Heart left ventricle (tissue), 16 donors: ENCODE data around the gene APP. TPM values are rescaled to one million over a fixed set of nuclear protein-coding genes. Genes with fewer than 3 reads are reported as not detected.

Experiments
- ATAC-seq, 4 donors: fragments of 200-7000 bp; cut with Tn5 transposase; one replicate each; pipeline ENCODE4 v1.9.1; 2020 to 2022; ENCODE audit warnings: moderate library complexity in 4 of 4, mild to moderate bottlenecking in 3 of 4, moderate number of reproducible peaks in 1 of 4
- DNase-seq, 5 donors: peaks; one replicate each; pipeline ENCODE4 v3.0.0-alpha.2; 2020
- H3K27ac ChIP-seq, 12 donors: fragments of 200-600 bp; sonication (generic) in 4 of 12; one replicate each; pipeline versions ENCODE4 v1.5.0 to v1.8.0; 2016 to 2022; ENCODE audit warnings: mild to moderate bottlenecking in 2 of 12
- H3K27me3 ChIP-seq, 9 donors: fragments of 200-600 bp; sonication (generic) in 2 of 9; one replicate each; pipeline versions ENCODE4 v1.5.1 to v1.8.0; 2016 to 2022; ENCODE audit warnings: mild to moderate bottlenecking in 3 of 9
- H3K36me3 ChIP-seq, 9 donors: fragments of 200-600 bp; sonication (generic) in 2 of 9; one replicate each; pipeline versions ENCODE4 v1.5.0 to v1.8.0; 2018 to 2022; ENCODE audit warnings: mild to moderate bottlenecking in 2 of 9
- H3K4me1 ChIP-seq, 12 donors: fragments of 200-600 bp; sonication (generic) in 4 of 12; one replicate each; pipeline versions ENCODE4 v1.5.0 to v1.8.0; 2016 to 2022; ENCODE audit warnings: mild to moderate bottlenecking in 3 of 12
- H3K4me3 ChIP-seq, 12 donors: fragments of 200-600 bp; sonication (generic) in 4 of 12; one replicate each; pipeline versions ENCODE4 v1.5.0 to v1.8.0; 2017 to 2022; ENCODE audit warnings: mild to moderate bottlenecking in 9 of 12, moderate library complexity in 4 of 12
- H3K9me3 ChIP-seq, 12 donors: fragments of 200-600 bp; sonication (generic) in 4 of 12; one replicate each; pipeline versions ENCODE4 v1.5.0 to v1.8.0; 2016 to 2022; ENCODE audit warnings: mild to moderate bottlenecking in 1 of 12
- POLR2A ChIP-seq, 2 donors: fragments of 450-650 bp; IDR thresholded peaks; one replicate each; pipeline ENCODE4 v1.6.1; 2017; ENCODE audit warnings: antibody characterized with exemption in 2 of 2, mild to moderate bottlenecking in 2 of 2, moderate library complexity in 2 of 2
- WGBS, 4 donors: extraction: QIAGEN DNeasy Blood & Tissue Kit in 2 of 4; methylation state at CpG; one replicate each; pipeline versions ENCODE4 v1.1.5 to v1.1.7; 2013 to 2018; 5-methylcytosine and 5-hydroxymethylcytosine counted together
- intact Hi-C, 10 donors: fragments of 100-400 bp; cut with DNase I; formaldehyde crosslinking; loops; one replicate each; pipeline versions ENCODE4 v1.11.1 to v1.14.2; 2022
- polyA plus RNA-seq, 2 donors: library from polyadenylated mRNA; stranded (reverse); fragments of 200-250 nt; gene quantifications; one replicate each; pipeline ENCODE4 v1.2.3, GENCODE V29; 2013
- total RNA-seq, 9 donors: library from RNA; depleted of rRNA in 2 of 9; stranded (reverse); fragments of >200 nt in 2 of 9; fragmentation: NEBNext Ultra II Directional in 3 of 9; extraction: Animal tissue kit (Norgen Biotek cat#: 25700) in 3 of 9; gene quantifications; one replicate each; pipeline versions ENCODE4 v1.1.0 to v1.2.4, GENCODE V29; 2016 to 2023
- TF ChIP-seq, protein P1 (sequence below), 12 donors: fragments of 200-600 bp; sonication (generic) in 4 of 12; IDR thresholded peaks; one replicate each; pipeline versions ENCODE4 v1.5.0 to v1.8.0; 2018 to 2022; ENCODE audit warnings: antibody characterized with exemption in 12 of 12, mild to moderate bottlenecking in 5 of 12
- donor health status: ischemic (EF 13 %, LVEDD 7.1; RV severe dilation, severe dysfunction).
- donor health status: healthy with polysubstance abuse.
- donor health status: DM: no; HTN: yes; CAD: no.
- donor health status: DM: no; HTN: no; CAD: no.
- donor health status: ischemic (EF 25% LVEDD 6.9; RV normal size, moderate dysfunction).
- donor health status: ischemic (EF 25% LVEDD 5.7; RV mildly dilated, moderate dysfunction).
- donor health status: healthy.
- donor health status: DM: yes; HTN: yes; CAD: no.
- donor health status: ischemic (EF 35%, LVEDD 5.7; RV mildly dilated, moderate dysfunction).
- donor health status: nonischemic (EF 11% LVEDD 7.7; RV severe dilation, severe dysfunction).
- donor health status: DM: yes; HTN: yes; CAD: no.
- donor health status: PGD.
- donor health status: ischemic (EF 29% LVEDD 5.4; RV normal size, mild dysfunction).
- donor health status: nonischemic (EF 23%, LVEDD 6.1; RV moderate dilation, normal function).

Gene APP
- total and polyA plus RNA-seq, 11 donors = 103 to 467 (median 373) TPM

DNA sequence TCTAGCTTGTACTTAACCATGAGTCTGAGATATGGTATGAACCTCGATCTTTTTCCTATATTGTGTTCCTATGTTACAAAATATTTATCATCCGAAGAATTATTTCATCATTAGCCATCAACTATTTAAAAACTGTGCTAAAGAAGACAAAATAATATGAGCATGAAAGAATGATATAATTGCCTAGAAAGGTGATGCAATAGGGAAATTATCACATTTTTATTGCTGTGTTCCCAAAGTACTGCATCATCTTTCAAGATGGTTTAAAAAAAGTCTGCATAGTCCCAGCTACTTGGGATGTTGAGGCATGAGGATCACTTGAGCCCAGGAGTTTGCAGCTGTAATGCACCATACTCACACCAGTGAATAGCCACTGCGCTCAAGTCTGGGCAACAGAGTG, 126.7 kb downstream of the APP start:
- WGBS, 4 donors = 80 to 95% (median 82%) methylated on average over 3 of the region's 3 CpGs
- DNase-seq (no peak), ATAC-seq (no peak)
- H3K27me3 ChIP-seq = no peaks in the 10 kb centered on the region
- TF ChIP-seq, protein P1, sequence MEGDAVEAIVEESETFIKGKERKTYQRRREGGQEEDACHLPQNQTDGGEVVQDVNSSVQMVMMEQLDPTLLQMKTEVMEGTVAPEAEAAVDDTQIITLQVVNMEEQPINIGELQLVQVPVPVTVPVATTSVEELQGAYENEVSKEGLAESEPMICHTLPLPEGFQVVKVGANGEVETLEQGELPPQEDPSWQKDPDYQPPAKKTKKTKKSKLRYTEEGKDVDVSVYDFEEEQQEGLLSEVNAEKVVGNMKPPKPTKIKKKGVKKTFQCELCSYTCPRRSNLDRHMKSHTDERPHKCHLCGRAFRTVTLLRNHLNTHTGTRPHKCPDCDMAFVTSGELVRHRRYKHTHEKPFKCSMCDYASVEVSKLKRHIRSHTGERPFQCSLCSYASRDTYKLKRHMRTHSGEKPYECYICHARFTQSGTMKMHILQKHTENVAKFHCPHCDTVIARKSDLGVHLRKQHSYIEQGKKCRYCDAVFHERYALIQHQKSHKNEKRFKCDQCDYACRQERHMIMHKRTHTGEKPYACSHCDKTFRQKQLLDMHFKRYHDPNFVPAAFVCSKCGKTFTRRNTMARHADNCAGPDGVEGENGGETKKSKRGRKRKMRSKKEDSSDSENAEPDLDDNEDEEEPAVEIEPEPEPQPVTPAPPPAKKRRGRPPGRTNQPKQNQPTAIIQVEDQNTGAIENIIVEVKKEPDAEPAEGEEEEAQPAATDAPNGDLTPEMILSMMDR (IDR thresholded peaks at IDR 0.05) = no peak
- no peak for TF ChIP-seq POLR2A (IDR thresholded peaks at IDR 0.05)
- H3K9me3 ChIP-seq = no peaks in the 10 kb centered on the region
- H3K36me3 ChIP-seq = peaks cover 0 to 43% (median 19%) of the 10 kb centered on the region in 9 donors
- intact Hi-C loops = no loop called here
- H3K27ac ChIP-seq = no peak overlapping the region
- H3K4me3 ChIP-seq = no peak overlapping the region
- peaks cover 0 to 14% (median 0%) of the 10 kb centered on the region in 12 donors for H3K4me1 ChIP-seq

DNA sequence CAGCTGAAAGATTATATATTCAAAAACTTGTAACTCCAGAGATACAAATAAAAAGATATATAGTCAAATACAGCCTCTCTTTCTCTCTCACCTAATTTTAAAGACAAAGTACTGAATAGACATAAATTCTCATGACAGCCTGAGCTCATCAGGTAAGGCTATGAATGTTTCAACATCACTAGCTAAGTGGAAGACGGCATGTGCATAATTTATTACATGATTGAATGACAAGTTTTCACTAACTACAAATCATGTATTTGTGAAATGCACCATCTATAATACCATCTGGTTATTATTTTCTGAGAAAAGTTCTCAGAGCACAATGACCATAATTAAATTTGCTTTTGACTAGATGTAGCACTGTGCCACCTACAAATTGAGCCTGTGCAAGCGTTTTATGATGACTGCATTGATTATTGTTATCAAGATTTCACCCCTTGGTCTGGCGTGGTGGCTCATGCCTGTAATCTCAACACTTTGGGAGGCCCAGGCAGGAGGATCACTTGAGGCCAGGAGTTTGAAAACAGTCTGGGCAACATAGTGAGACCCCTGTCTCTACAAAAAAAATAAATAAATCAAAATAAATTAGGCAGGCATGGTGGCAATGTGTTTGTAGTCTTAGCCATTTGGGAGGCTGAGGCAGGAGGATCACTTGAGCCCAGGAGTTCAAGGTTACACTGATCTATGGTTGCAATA, 128.2 kb downstream of the APP start:
- H3K27ac ChIP-seq = no peak overlapping the region
- H3K9me3 ChIP-seq = no peaks in the 10 kb centered on the region
- H3K4me1 ChIP-seq = peaks cover 0 to 11% (median 0%) of the 10 kb centered on the region in 12 donors
- H3K27me3 ChIP-seq = no peaks in the 10 kb centered on the region
- H3K36me3 ChIP-seq = peaks cover 0 to 34% (median 12%) of the 10 kb centered on the region in 9 donors
- TF ChIP-seq, protein P1 (IDR thresholded peaks at IDR 0.05) = no peak
- TF ChIP-seq POLR2A (IDR thresholded peaks at IDR 0.05) = no peak
- WGBS, 4 donors = 90 to 96% (median 95%) methylated on average over 3 of the region's 3 CpGs
- no peak overlapping the region for H3K4me3 ChIP-seq
- no peak for ATAC-seq
- DNase-seq = no peak
- intact Hi-C loops = no loop called here

DNA sequence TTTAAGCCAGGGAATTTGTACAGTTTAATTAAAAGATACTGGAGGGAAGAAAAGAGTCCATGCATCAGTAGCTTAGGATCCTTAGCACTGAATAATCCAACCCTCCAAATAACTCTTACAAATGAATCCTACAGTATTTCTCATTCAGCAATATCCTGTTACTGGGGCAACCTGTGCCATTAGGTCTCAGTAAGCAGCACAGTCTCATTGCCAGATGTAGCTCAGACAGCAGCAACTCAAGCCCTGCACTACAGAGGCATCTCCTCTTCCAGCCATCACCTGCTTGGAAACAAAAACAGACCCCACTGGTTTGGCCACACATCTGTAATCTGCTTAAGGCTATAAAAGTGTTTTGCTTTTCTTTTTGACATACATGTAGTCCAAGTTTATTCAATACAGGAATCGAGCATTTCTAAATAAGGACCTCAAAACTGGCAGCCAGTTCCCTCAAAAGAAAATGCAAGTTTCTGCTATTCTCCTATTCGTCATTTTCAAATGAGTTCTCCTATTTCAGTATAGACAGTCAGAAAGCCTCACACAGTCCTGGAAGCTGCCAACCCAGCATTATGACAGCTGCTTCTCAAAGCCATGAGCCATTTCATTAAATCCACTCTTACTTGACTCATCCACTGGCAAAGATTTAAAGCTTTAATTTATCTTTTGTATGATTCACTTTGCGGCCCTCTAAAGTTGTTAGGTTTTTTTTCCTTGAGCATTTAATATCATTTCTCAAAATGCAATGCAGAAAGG, 129.0 kb downstream of the APP start:
- 74 to 87% (median 82%) methylated on average over 3 of the region's 3 CpGs for WGBS, 4 donors
- DNase-seq (no peak), ATAC-seq (peak in 1 of 4 donors; percentile 69)
- TF ChIP-seq POLR2A (IDR thresholded peaks at IDR 0.05) = no peak
- TF ChIP-seq, protein P1 (IDR thresholded peaks at IDR 0.05) = no peak
- H3K36me3 ChIP-seq = peaks cover 0 to 27% (median 10%) of the 10 kb centered on the region in 9 donors
- H3K27me3 ChIP-seq = no peaks in the 10 kb centered on the region
- H3K27ac ChIP-seq = peak overlapping the region in 1 of 12 donors; percentile 2
- H3K4me3 ChIP-seq = no peak overlapping the region
- intact Hi-C loops = no loop called here
- peaks cover 0 to 9% (median 0%) of the 10 kb centered on the region in 12 donors for H3K4me1 ChIP-seq
- H3K9me3 ChIP-seq = no peaks in the 10 kb centered on the region

DNA sequence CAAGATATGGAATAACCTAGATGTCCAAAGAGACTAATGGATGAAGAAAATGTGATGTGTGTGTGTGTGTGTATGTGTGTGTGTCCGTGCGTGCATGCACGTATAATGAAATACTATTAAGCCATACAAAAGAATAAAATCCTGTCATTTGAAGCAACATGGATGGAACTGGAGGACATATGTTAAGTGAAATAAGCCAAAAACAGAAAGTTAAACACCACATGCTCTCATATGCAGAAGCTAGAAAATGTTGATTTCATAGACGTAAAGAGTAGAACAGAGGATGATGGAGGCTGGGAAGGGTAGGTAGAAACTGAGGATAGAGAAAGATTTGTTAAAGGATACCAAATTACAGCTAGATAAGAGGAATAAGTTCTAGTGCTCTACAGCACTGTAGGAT, 133.7 kb downstream of the APP start:
- H3K36me3 ChIP-seq = peaks cover 0 to 10% (median 0%) of the 10 kb centered on the region in 9 donors
- TF ChIP-seq, protein P1 (IDR thresholded peaks at IDR 0.05) = no peak
- no peak for TF ChIP-seq POLR2A (IDR thresholded peaks at IDR 0.05)
- H3K4me1 ChIP-seq = peaks cover 0 to 27% (median 3%) of the 10 kb centered on the region in 12 donors
- ATAC-seq = no peak
- no peaks in the 10 kb centered on the region for H3K9me3 ChIP-seq
- no peak overlapping the region for H3K27ac ChIP-seq
- intact Hi-C loops = no loop called here
- no peaks in the 10 kb centered on the region for H3K27me3 ChIP-seq
- DNase-seq = no peak
- no peak overlapping the region for H3K4me3 ChIP-seq
- WGBS, 4 donors = 95 to 97% (median 96%) methylated on average over 4 of the region's 4 CpGs
